Measurements from ENCODE around the gene GFY. TPM values are rescaled to one million over a fixed set of nuclear protein-coding genes. Genes with fewer than 3 reads are reported as not detected.

GFY gene
- total and polyA plus RNA-seq, 10 of the 15 experiments (the other 5 are each of a cell fraction or from before 2014, with no cell fraction given): 0.05 TPM; not detected in 9

GRCh38 chr19:49473868-49474541 lies 48.8 kb downstream of the GFY start, which contains the start of gene FLT3LG:
TSS of gene FLT3LG (plus strand) at chr19:49474215. CDS start at chr19:49474640, 425 bp downstream.
- Histone ChIP-seq H3K4me1 (ENCODE audit: control insufficient read depth, insufficient read depth, low read length) (peaks cover 32% of the 10 kb centered on the region), H3K9ac (ENCODE audit: control insufficient read depth, insufficient read depth, low read length) (peak within 1 kb of the TSS; percentile 61), H3K79me2 (ENCODE audit: control insufficient read depth, insufficient read depth, low read length) (no peaks in the 10 kb centered on the region), H3K4me2 (ENCODE audit: control insufficient read depth, insufficient read depth) (peak within 1 kb of the TSS; percentile 98), H3K27ac (ENCODE audit: control insufficient read depth, insufficient read depth) (peak within 1 kb of the TSS; percentile 66), H3K9me3 (replicated peaks; ENCODE audit: control insufficient read depth, insufficient read depth, low read length) (no peaks in the 10 kb centered on the region), H3K27me3 (replicated peaks in 1 of 2; ENCODE audit: control insufficient read depth in 2 of 2, insufficient read depth in 2 of 2, low read length in 1 of 2) (no peaks in the 10 kb centered on the region), H2AFZ (ENCODE audit: control insufficient read depth, low read depth, low read length) (peak within 1 kb of the TSS; percentile 92), H4K20me1 (ENCODE audit: control insufficient read depth, insufficient read depth) (no peaks in the 10 kb centered on the region), H3K36me3 (ENCODE audit: control insufficient read depth in 2 of 2, insufficient read depth in 2 of 2, low read length in 1 of 2) (no peaks in the 10 kb centered on the region), H3K4me3 (peak within 1 kb of the TSS; percentile 82)
- 2% methylated on average over 27 of the region's 33 CpGs for WGBS (ENCODE audit: insufficient coverage, insufficient replicate concordance, low lambda C conversion rate, missing lambda C conversion rate)
- peak; percentile 66 for ATAC-seq
- BruUV-seq (replicated peaks): no TSS peak
- FAIRE-seq: no peak
- ChIA-PET RAD21 (ENCODE audit: unreplicated experiment) (interaction anchor here (0.8 to 6.0 kb wide), 9 partner anchors 12 to 248 kb away, joined by 3 to 90 read pairs (median 5); partner anchors contain the start of genes ALDH16A1, PIH1D1 and RPL13A), CTCF (interaction anchor here (0.6 to 5.9 kb wide), 39 partner anchors 9 to 374 kb away, joined by 3 to 68 read pairs (median 4); partner anchors contain the start of genes ALDH16A1, CD37, NOSIP and PIH1D1), SMC1A (ENCODE audit: uncharacterized antibody, unreplicated experiment) (interaction anchor here (0.8 to 2.2 kb wide), 10 partner anchors 10 to 204 kb away, joined by 3 to 12 read pairs (median 4); partner anchors contain the start of gene PIH1D1), POLR2A (interaction anchor here (0.6 to 6.2 kb wide), 3 partner anchors 21 to 210 kb away, joined by 3 to 81 read pairs (median 3); partner anchors contain the start of genes ALDH16A1 and PIH1D1)
- intact Hi-C loops (cut with micrococcal nuclease; ENCODE audit: unreplicated experiment): loop anchor here (1.0 to 5.0 kb wide), 3 partner anchors 31 to 142 kb away; no protein-coding TSS in a partner anchor
- DNase-seq (ENCODE audit: low read depth, low spot score): no peak
- in situ Hi-C loops (cut with MboI): no loop called here
- TF ChIP-seq SMARCA5 (IDR thresholded peaks at IDR 0.05): peak; percentile 87; the same call in 1 of the 2 replicates
- TF ChIP-seq GATAD2B (conservative IDR thresholded peaks at IDR 0.05; ENCODE audit: low read depth): peak; percentile 76
- no peak for TF ChIP-seq MEF2A (IDR thresholded peaks at IDR 0.05; ENCODE audit: insufficient read depth, low read depth, low read length)
- no peak for TF ChIP-seq EZH2 (IDR thresholded peaks at IDR 0.05; ENCODE audit: borderline replicate concordance, control insufficient read depth, low read depth, low read length)
- TF ChIP-seq BHLHE40 (IDR thresholded peaks at IDR 0.05; ENCODE audit: borderline replicate concordance in 1 of 2, low read depth in 2 of 2, low read length in 1 of 2): peak; percentile 68 to 71; a peak in 3 of 4 replicates
- no peak for TF ChIP-seq ZNF24 (IDR thresholded peaks at IDR 0.05)
- no peak for TF ChIP-seq KAT2A (conservative IDR thresholded peaks at IDR 0.05; ENCODE audit: control insufficient read depth, low read depth, low read length)
- TF ChIP-seq KLF5 (IDR thresholded peaks at IDR 0.05; ENCODE audit: partially characterized antibody): no peak
- no peak for TF ChIP-seq ZBTB4 (CRISPR knock-in tag; IDR thresholded peaks at IDR 0.05)
- TF ChIP-seq STAT1 (conservative IDR thresholded peaks at IDR 0.05): 0 out of 2 replicates have a peak, but pooled peaks have one; percentile 63
- no peak for TF ChIP-seq CHD4 (IDR thresholded peaks at IDR 0.05)
- TF ChIP-seq TCF7 (IDR thresholded peaks at IDR 0.05; ENCODE audit: borderline replicate concordance): no peak
- TF ChIP-seq CBFB (IDR thresholded peaks at IDR 0.05; ENCODE audit: low read depth): 0 out of 2 replicates have a peak, but pooled peaks have one; percentile 35
- no peak for TF ChIP-seq SREBF1 (IDR thresholded peaks at IDR 0.05; ENCODE audit: low read length)
- TF ChIP-seq TARDBP (IDR thresholded peaks at IDR 0.05; ENCODE audit: borderline replicate concordance): 0 out of 2 replicates have a peak, but pooled peaks have one; percentile 21
- TF ChIP-seq SUPT20H (IDR thresholded peaks at IDR 0.05; ENCODE audit: borderline replicate concordance, control insufficient read depth, low read depth, low read length): no peak
- no peak for TF ChIP-seq KDM1A (IDR thresholded peaks at IDR 0.05; ENCODE audit: borderline replicate concordance)
- no peak for TF ChIP-seq PAX8 (IDR thresholded peaks at IDR 0.05)
- TF ChIP-seq LARP7 (IDR thresholded peaks at IDR 0.05): peak; percentile 85
- TF ChIP-seq POU2F2 (IDR thresholded peaks at IDR 0.05; ENCODE audit: borderline replicate concordance, low read depth, low read length): peak; percentile 30; the same call in 1 of the 3 replicates
- TF ChIP-seq ZNF384 (IDR thresholded peaks at IDR 0.05; ENCODE audit: borderline replicate concordance, low read depth, low read length): no peak
- 0 out of 2 replicates have a peak, but pooled peaks have one; percentile 56 for TF ChIP-seq ZNF217 (IDR thresholded peaks at IDR 0.05)

All from GM12878 (cell line).